Measurements from ENCODE around the gene TRA2B.

DNA sequence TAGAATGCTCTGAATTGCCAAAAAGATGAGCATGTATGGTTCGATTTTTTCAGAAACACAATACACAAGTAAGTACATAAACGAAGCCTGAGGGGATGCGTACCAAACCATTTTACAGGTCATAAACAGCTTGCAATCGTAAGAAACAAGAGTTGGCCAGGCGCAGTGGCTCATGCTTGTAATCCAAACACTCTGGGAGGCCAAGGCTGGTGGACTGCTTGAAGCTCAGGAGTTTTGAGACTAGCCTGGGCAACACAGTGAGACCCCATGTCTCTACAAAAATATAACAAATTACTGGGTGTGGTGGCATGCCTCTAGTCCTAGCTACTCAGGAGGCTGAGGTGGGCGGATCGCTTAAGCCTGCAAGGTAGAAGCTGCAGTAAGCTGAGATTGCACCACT lies 13.4 kb downstream of the TRA2B start:
- TF ChIP-seq, protein P1, sequence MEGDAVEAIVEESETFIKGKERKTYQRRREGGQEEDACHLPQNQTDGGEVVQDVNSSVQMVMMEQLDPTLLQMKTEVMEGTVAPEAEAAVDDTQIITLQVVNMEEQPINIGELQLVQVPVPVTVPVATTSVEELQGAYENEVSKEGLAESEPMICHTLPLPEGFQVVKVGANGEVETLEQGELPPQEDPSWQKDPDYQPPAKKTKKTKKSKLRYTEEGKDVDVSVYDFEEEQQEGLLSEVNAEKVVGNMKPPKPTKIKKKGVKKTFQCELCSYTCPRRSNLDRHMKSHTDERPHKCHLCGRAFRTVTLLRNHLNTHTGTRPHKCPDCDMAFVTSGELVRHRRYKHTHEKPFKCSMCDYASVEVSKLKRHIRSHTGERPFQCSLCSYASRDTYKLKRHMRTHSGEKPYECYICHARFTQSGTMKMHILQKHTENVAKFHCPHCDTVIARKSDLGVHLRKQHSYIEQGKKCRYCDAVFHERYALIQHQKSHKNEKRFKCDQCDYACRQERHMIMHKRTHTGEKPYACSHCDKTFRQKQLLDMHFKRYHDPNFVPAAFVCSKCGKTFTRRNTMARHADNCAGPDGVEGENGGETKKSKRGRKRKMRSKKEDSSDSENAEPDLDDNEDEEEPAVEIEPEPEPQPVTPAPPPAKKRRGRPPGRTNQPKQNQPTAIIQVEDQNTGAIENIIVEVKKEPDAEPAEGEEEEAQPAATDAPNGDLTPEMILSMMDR (IDR thresholded peaks at IDR 0.05), result no peak
- TF ChIP-seq EP300 (IDR thresholded peaks at IDR 0.05), result no peak
- TF ChIP-seq POLR2A (IDR thresholded peaks at IDR 0.05), result no peak
